UCSD-AML1 (cell line): Measurements from ENCODE around the gene HIPK3.

Source experiments
- DNase-seq: peaks from one replicate; lab custom pipeline; 2025; ENCODE audit not compliant: unreplicated experiment; lab: John Stamatoyannopoulos, UW

The HIPK3 gene

GRCh38 chr11:33388793-33389525, 131.8 kb downstream of the HIPK3 start:
- DNase-seq = no peak

- no peak for DNase-seq
Observed at GRCh38 chr11:33389635-33390034, 132.5 kb downstream of the HIPK3 start.

DNA sequence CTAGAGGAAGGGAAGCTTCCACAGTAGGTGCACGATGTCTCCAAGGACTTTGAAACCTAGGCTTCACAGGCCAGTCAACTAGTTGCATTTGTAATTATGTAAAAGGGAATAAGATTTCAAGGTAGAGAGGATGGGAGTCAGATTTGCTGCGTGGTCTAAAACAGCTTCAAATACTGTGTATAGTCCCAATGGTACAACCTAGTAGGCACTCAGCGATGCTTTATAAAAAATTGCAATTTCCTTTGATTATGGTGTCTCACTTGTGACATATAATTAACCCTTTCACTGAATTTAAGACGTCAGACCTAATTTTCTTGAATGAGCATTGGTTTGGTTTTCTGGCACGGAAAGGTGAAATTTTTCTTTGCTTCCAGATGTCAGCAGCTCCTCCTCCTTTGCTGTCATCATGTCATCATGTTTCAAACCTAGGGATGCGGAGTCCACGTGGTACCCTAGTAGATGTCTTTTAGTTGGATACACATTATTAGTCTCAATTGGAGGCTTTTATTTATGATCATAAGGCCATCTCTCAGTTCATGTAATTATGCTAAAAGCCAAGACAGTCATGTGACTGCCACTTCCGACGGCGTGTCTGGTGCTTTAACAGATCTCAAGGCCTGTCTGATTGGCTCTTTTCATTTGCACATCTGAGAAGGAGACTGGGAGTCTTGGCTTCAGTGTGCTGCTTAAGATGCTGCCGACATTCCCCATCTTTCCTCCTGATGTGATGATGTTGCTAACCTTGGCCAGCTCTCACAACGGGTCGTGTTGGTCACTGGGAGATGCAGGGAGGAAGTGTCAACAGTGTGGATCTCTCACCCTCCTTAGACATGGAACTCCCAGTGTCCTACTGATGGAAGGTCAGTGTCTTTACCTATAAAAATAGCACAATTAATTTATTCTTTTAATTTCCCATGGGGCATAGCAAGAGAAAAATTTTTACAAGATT, 134.0 kb downstream of the HIPK3 start:
- DNase-seq = no peak

GRCh38 chr11:33391893-33392251, 134.7 kb downstream of the HIPK3 start:
- no peak for DNase-seq

- DNase-seq = no peak
Observed at GRCh38 chr11:33394431-33395109, 137.4 kb downstream of the HIPK3 start.

DNA sequence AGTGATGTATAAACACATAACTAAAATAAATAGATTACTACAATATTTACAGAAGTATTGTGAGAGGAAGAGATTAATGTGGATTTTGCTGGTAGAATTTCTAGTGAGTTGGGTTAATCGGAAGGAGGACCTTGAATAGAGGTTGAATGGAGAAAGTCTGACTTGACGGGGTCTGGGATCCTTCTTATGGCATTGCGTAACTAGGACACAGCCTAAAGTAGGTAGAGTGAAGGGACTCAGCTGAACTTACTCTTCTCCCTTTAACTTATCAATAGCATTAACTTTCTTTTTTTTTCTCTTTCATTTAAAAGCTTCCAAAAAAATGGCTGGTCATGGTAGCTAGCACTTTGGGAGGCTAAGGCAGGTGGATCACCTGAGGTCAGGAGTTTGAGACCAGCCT, 139.2 kb downstream of the HIPK3 start:
- DNase-seq = no peak

DNA sequence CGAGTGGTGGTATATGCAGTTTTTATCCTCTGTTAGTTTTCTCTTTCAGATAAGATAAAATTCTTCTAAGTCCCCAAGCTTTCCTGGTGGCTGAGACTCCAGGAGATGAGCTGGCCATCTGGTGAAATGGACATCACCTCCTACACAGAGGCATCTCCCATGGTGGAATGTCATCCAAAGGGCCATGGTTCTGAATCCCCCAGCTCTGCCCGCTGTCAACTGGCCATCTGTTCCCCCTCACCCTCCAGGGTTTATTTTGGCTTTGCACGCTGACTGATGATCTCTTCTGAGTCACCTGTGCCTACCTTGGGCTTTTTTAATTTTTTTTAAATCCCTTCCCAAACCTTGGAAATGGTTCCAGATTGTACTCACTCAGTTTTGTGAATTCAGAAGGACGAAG, 142.2 kb downstream of the HIPK3 start:
- DNase-seq = no peak

GRCh38 chr11:33402066-33402465, 144.9 kb downstream of the HIPK3 start:
- DNase-seq = no peak

DNA sequence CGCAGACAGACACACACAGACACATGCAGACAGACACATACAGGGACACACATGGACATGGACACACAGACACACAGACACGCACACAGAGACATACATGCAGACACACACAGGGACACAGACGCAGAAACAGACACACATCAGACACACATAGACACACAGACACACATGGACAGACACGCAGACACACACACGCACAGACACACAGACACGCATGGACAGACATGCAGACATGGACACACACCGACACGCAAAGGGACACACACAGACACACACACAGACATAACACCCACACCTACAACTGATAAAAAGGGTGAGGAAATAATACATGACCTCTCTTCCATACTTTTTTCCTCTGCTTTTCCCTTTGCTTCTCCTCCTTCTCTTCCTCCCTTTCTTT, 146.2 kb downstream of the HIPK3 start:
- no peak for DNase-seq

DNA sequence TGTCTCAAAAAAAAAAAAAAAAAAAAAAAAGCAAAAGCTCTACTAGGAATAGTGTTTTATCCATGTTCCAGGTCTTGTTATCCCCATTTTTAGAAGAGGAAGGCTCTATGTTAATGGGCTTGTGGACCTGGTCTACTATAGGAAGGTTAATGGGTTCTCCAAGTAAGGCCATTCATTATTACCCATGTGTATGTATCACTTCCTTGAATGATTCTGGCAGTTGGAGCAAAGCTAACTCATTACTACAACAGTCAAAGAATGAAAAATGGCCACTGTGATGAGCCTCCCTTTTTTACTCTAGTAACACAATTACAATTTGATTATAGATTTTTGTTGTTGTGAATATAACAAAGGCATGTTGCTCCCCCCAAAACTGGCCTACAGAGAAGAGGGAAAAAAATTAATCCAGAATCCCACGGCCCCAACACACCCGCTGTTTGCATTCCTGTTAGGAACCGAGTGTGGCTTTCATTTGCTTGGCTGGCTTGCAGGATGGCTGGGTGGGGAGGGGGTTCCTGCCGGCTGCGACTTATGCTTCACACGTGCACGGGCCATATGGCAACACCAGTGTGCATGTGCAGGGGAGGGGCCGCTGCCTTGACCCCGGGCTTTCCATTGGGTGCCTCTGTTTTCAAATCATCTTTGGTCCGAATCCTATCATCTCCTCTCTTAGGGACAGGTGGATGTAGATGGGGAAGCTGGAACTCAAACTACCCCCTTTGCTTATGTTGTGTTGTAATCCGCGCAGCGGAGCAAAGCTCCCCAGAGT, 148.8 kb downstream of the HIPK3 start:
- DNase-seq = no peak
